IPS-18a (cell line): ENCODE results near the gene EEF1AKMT3.
A peak's percentile ranks its signal among the peaks of the same experiment; 100 is the strongest.

Experiments
- H3K27ac ChIP-seq: one replicate; pipeline ENCODE4 v1.5.1; 2013; ENCODE audit warnings: low read length
- H3K27me3 ChIP-seq: one replicate; pipeline ENCODE4 v1.6.1; 2013; ENCODE audit warnings: mild to moderate bottlenecking, low read length; ENCODE audit not compliant: control insufficient read depth, insufficient read depth
- H3K36me3 ChIP-seq: one replicate; pipeline ENCODE4 v1.6.1; 2013; ENCODE audit warnings: low read depth, low read length; ENCODE audit not compliant: control insufficient read depth
- H3K4me1 ChIP-seq: one replicate; pipeline ENCODE4 v1.6.1; 2013; ENCODE audit warnings: low read depth, low read length; ENCODE audit not compliant: control insufficient read depth
- H3K4me3 ChIP-seq: one replicate; pipeline ENCODE4 v1.5.1; 2013; ENCODE audit warnings: low read length
- H3K9ac ChIP-seq: one replicate; pipeline ENCODE4 v1.6.1; 2013; ENCODE audit warnings: mild to moderate bottlenecking, low read length, moderate library complexity
- H3K9me3 ChIP-seq: one replicate; pipeline ENCODE4 v1.6.1; 2013; ENCODE audit warnings: low read depth, low read length; ENCODE audit not compliant: control insufficient read depth

Gene EEF1AKMT3

GRCh38 chr12:57737467-57738460 is 34.6 kb upstream of the EEF1AKMT3 start:
- peaks cover 16% of the 10 kb centered on the region for H3K4me1 ChIP-seq
- H3K36me3 ChIP-seq, result no peaks in the 10 kb centered on the region
- H3K9ac ChIP-seq, result no peak overlapping the region
- peaks cover 95% of the 10 kb centered on the region for H3K27me3 ChIP-seq
- peak overlapping the region; percentile 54 for H3K4me3 ChIP-seq
- H3K27ac ChIP-seq, result no peak overlapping the region
- H3K9me3 ChIP-seq, result no peaks in the 10 kb centered on the region

- H3K27ac ChIP-seq, result no peak within 1 kb of the TSS
These were observed 33.7 kb upstream of the EEF1AKMT3 start, which contains the start of gene AGAP2 for GRCh38 chr12:57738661-57739237. AGAP2 (minus strand) TSS chr12:57738742; CDS start chr12:57738246, 496 bp downstream.

GRCh38 chr12:57739387-57739786 is 33.0 kb upstream of the EEF1AKMT3 start:
- Histone ChIP-seq H3K27ac (no peak overlapping the region), H3K9ac (no peak overlapping the region), H3K27me3 (peaks cover 84% of the 10 kb centered on the region), H3K4me3 (peak overlapping the region; percentile 55), H3K36me3 (no peaks in the 10 kb centered on the region), H3K9me3 (no peaks in the 10 kb centered on the region), H3K4me1 (peaks cover 16% of the 10 kb centered on the region)

More at GRCh38 chr12:57738661-57739237, 33.7 kb upstream of the EEF1AKMT3 start, which contains the start of gene AGAP2:
- Histone ChIP-seq H3K36me3 (no peaks in the 10 kb centered on the region), H3K9ac (no peak within 1 kb of the TSS), H3K9me3 (no peaks in the 10 kb centered on the region), H3K4me3 (peak within 1 kb of the TSS; percentile 55), H3K27me3 (peaks cover 88% of the 10 kb centered on the region), H3K4me1 (peaks cover 16% of the 10 kb centered on the region)

- Histone ChIP-seq H3K4me1 (peaks cover 16% of the 10 kb centered on the region), H3K4me3 (no peak overlapping the region), H3K9ac (no peak overlapping the region), H3K9me3 (no peaks in the 10 kb centered on the region), H3K36me3 (no peaks in the 10 kb centered on the region), H3K27ac (no peak overlapping the region), H3K27me3 (peaks cover 77% of the 10 kb centered on the region)
These were observed 32.4 kb upstream of the EEF1AKMT3 start for GRCh38 chr12:57739914-57740538.

- no peaks in the 10 kb centered on the region for H3K9me3 ChIP-seq
- H3K4me1 ChIP-seq, result peaks cover 8% of the 10 kb centered on the region
- H3K27ac ChIP-seq, result no peak overlapping the region
- H3K9ac ChIP-seq, result no peak overlapping the region
- peaks cover 69% of the 10 kb centered on the region for H3K27me3 ChIP-seq
- no peaks in the 10 kb centered on the region for H3K36me3 ChIP-seq
- H3K4me3 ChIP-seq, result no peak overlapping the region
These were observed 31.6 kb upstream of the EEF1AKMT3 start for GRCh38 chr12:57740656-57741412.

- peaks cover 8% of the 10 kb centered on the region for H3K4me1 ChIP-seq
- no peak overlapping the region for H3K27ac ChIP-seq
- no peak overlapping the region for H3K9ac ChIP-seq
- peaks cover 63% of the 10 kb centered on the region for H3K27me3 ChIP-seq
- H3K9me3 ChIP-seq, result no peaks in the 10 kb centered on the region
- H3K4me3 ChIP-seq, result no peak overlapping the region
- H3K36me3 ChIP-seq, result peaks cover 2% of the 10 kb centered on the region
These were observed 31.0 kb upstream of the EEF1AKMT3 start for GRCh38 chr12:57741413-57741789.

- Histone ChIP-seq H3K27ac (no peak overlapping the region), H3K9me3 (no peaks in the 10 kb centered on the region), H3K9ac (no peak overlapping the region), H3K4me1 (peaks cover 8% of the 10 kb centered on the region), H3K36me3 (peaks cover 9% of the 10 kb centered on the region), H3K4me3 (no peak overlapping the region), H3K27me3 (peaks cover 56% of the 10 kb centered on the region)
These were observed 30.3 kb upstream of the EEF1AKMT3 start for GRCh38 chr12:57741844-57742738.

- Histone ChIP-seq H3K27me3 (peaks cover 40% of the 10 kb centered on the region), H3K27ac (no peak overlapping the region), H3K4me3 (peak overlapping the region; percentile 80), H3K9ac (no peak overlapping the region), H3K9me3 (no peaks in the 10 kb centered on the region), H3K36me3 (peaks cover 22% of the 10 kb centered on the region), H3K4me1 (peaks cover 8% of the 10 kb centered on the region)
These were observed 28.6 kb upstream of the EEF1AKMT3 start for GRCh38 chr12:57743769-57744168.

- Histone ChIP-seq H3K27me3 (peaks cover 35% of the 10 kb centered on the region), H3K4me3 (peak overlapping the region; percentile 80), H3K9ac (peak overlapping the region; percentile 73), H3K36me3 (peaks cover 27% of the 10 kb centered on the region), H3K9me3 (no peaks in the 10 kb centered on the region), H3K27ac (no peak overlapping the region), H3K4me1 (peaks cover 5% of the 10 kb centered on the region)
These were observed 28.1 kb upstream of the EEF1AKMT3 start for GRCh38 chr12:57744194-57744776.
